ENCODE results near the gene EMX2. TPM values are rescaled to one million over a fixed set of nuclear protein-coding genes. Genes with fewer than 3 reads are reported as not detected.

EMX2 gene
- total and polyA plus RNA-seq, 7 donors: 0.69 to 3.4 (median 1.2) TPM

GRCh38 chr10:117533507-117534281, 8.9 kb upstream of the EMX2 start:
- H3K9me3 ChIP-seq: no peaks in the 10 kb centered on the region
- H3K27me3 ChIP-seq (ENCODE audit: insufficient read depth in 3 of 3, low read length in 2 of 3): peaks cover 0 to 84% (median 23%) of the 10 kb centered on the region in 3 donors
- intact Hi-C loops (cut with DNase I): loop anchor here in 1 of 2 donors (10.0 kb wide), 1 partner anchor 571 kb away; no protein-coding TSS in a partner anchor
- ATAC-seq (no peak), DNase-seq (no peak)
- no peaks in the 10 kb centered on the region for H3K36me3 ChIP-seq (ENCODE audit: insufficient read depth in 1 of 2, low read depth in 1 of 2)
- H3K27ac ChIP-seq: no peak overlapping the region
- WGBS, 3 donors: 20 to 23% (median 21%) methylated on average over 24 of the region's 24 CpGs
- H3K4me1 ChIP-seq: peaks cover 3% of the 10 kb centered on the region
- TF ChIP-seq CTCF (IDR thresholded peaks at IDR 0.05): no peak
- H3K4me3 ChIP-seq: peak overlapping the region; percentile 55

- intact Hi-C loops (cut with DNase I): loop anchor here (5.0 to 10.0 kb wide), 2 partner anchors 570 to 708 kb away; no protein-coding TSS in a partner anchor
- DNase-seq: no peak
- Histone ChIP-seq H3K27ac (no peak overlapping the region), H3K9me3 (no peaks in the 10 kb centered on the region), H3K27me3 (ENCODE audit: insufficient read depth in 3 of 3, low read length in 2 of 3) (peaks cover 0 to 92% (median 23%) of the 10 kb centered on the region in 3 donors), H3K4me3 (peak overlapping the region; percentile 55), H3K4me1 (peaks cover 3% of the 10 kb centered on the region), H3K36me3 (ENCODE audit: insufficient read depth in 1 of 2, low read depth in 1 of 2) (no peaks in the 10 kb centered on the region)
- ATAC-seq: peak in 2 of 4 donors; percentile 19 to 39
- 9 to 10% (median 10%) methylated on average over 72 to 76 of the region's 76 CpGs for WGBS, 3 donors
- no peak for TF ChIP-seq CTCF (IDR thresholded peaks at IDR 0.05)
Measured at GRCh38 chr10:117534321-117535297, 7.9 kb upstream of the EMX2 start.

GRCh38 chr10:117535298-117536071, 7.1 kb upstream of the EMX2 start:
- peak in 1 of 2 donors; percentile 55 for DNase-seq
- Histone ChIP-seq H3K4me3 (peak overlapping the region; percentile 55), H3K4me1 (peaks cover 3% of the 10 kb centered on the region), H3K27ac (no peak overlapping the region), H3K27me3 (ENCODE audit: insufficient read depth in 3 of 3, low read length in 2 of 3) (peaks cover 0 to 98% (median 23%) of the 10 kb centered on the region in 3 donors), H3K9me3 (no peaks in the 10 kb centered on the region), H3K36me3 (ENCODE audit: insufficient read depth in 1 of 2, low read depth in 1 of 2) (no peaks in the 10 kb centered on the region)
- no peak for TF ChIP-seq CTCF (IDR thresholded peaks at IDR 0.05)
- ATAC-seq: peak; percentile 32 to 39 (median 34)
- intact Hi-C loops (cut with DNase I): loop anchor here (5.0 to 10.0 kb wide), 2 partner anchors 569 to 707 kb away; no protein-coding TSS in a partner anchor
- 9 to 12% (median 11%) methylated on average over 47 to 54 of the region's 54 CpGs for WGBS, 3 donors

All from psoas muscle (tissue), 8 donors.